IMR-90 (cell line): ENCODE measurements around the gene TMC8. TPM values are rescaled to one million over a fixed set of nuclear protein-coding genes. Genes with fewer than 3 reads are reported as not detected.

Source experiments
- ATAC-seq: fragments of 200-7000 bp; cut with Tn5 transposase; 2 replicates; pipeline ENCODE4 v1.9.1; 2020; ENCODE audit warnings: low read depth, mild to moderate bottlenecking, moderate library complexity
- BruUV-seq: library from RNA; stranded (reverse); fragments of 400-500 nt; replicated peaks from 2 replicates; lab custom pipeline; 2021; lab: Mats Ljungman, UMichigan
- CTCF ChIA-PET: fragments of 300-600 bp; formaldehyde crosslinking; extraction: SDS; loops from one replicate; lab custom pipeline; 2021; ENCODE audit warnings: antibody characterized with exemption; lab: Yijun Ruan, JAX
- POLR2A ChIA-PET: fragments of 300-600 bp; sonication (Branson Sonifier 250); formaldehyde crosslinking; loops from one replicate; lab custom pipeline; 2022; ENCODE audit warnings: antibody characterized with exemption; ENCODE audit not compliant: unreplicated experiment; lab: Charles Lee
- DNase-seq: peaks from one replicate; pipeline ENCODE4 v3.0.0; 2013
- H2AFZ ChIP-seq: replicated peaks from 2 replicates; pipeline ENCODE3; 2013; ENCODE audit warnings: low read length, mild to moderate bottlenecking; ENCODE audit not compliant: poor library complexity
- H2AK5ac ChIP-seq: 2 replicates; pipeline ENCODE4 v1.6.1; 2013; ENCODE audit warnings: low read depth, low read length, inconsistent platforms
- H2AK9ac ChIP-seq: replicated peaks from 2 replicates; pipeline ENCODE3; 2013; ENCODE audit warnings: mild to moderate bottlenecking, low read depth, low read length, moderate library complexity; ENCODE audit not compliant: poor library complexity
- H2BK120ac ChIP-seq: 2 replicates; pipeline ENCODE4 v1.6.1; 2013; ENCODE audit warnings: low read depth, low read length, inconsistent platforms
- H2BK15ac ChIP-seq: 3 replicates; pipeline ENCODE4 v1.6.1; 2013; ENCODE audit warnings: low read depth, low read length, inconsistent platforms
- H2BK20ac ChIP-seq: 2 replicates; pipeline ENCODE4 v1.6.1; 2013; ENCODE audit warnings: low read depth, mild to moderate bottlenecking, inconsistent platforms, low read length, moderate library complexity
- H2BK5ac ChIP-seq: 2 replicates; pipeline ENCODE4 v1.6.1; 2013; ENCODE audit warnings: mild to moderate bottlenecking, low read depth, low read length, inconsistent platforms; ENCODE audit not compliant: poor library complexity, severe bottlenecking
- H3K14ac ChIP-seq: replicated peaks from 2 replicates; pipeline ENCODE4 v1.6.1; 2013; ENCODE audit warnings: low read depth, low read length, inconsistent platforms
- H3K18ac ChIP-seq: 2 replicates; pipeline ENCODE4 v1.6.1; 2013; ENCODE audit warnings: low read depth, low read length, control low read depth
- H3K23ac ChIP-seq: 2 replicates; pipeline ENCODE4 v1.6.1; 2013; ENCODE audit warnings: low read depth, low read length, inconsistent platforms
- H3K27ac ChIP-seq: 2 replicates; pipeline ENCODE4 v1.5.1; 2013; ENCODE audit warnings: mild to moderate bottlenecking, control low read depth, low read length; ENCODE audit not compliant: insufficient read depth
- H3K27me3 ChIP-seq: 2 replicates; pipeline ENCODE4 v1.6.1; 2013; ENCODE audit warnings: low read length; ENCODE audit not compliant: control insufficient read depth, insufficient read depth
- H3K36me3 ChIP-seq: 2 replicates; pipeline ENCODE4 v1.6.1; 2013; ENCODE audit warnings: low read length, mixed read lengths; ENCODE audit not compliant: control insufficient read depth, insufficient read depth
- H3K4ac ChIP-seq: 2 replicates; pipeline ENCODE4 v1.6.1; 2013; ENCODE audit warnings: low read depth, low read length, inconsistent platforms
- H3K4me1 ChIP-seq: 2 replicates; pipeline ENCODE4 v1.6.1; 2013; ENCODE audit warnings: low read length, mixed read lengths; ENCODE audit not compliant: control insufficient read depth, insufficient read depth
- H3K4me2 ChIP-seq: 2 replicates; pipeline ENCODE4 v1.6.1; 2013; ENCODE audit warnings: low read depth, mild to moderate bottlenecking, control low read depth, low read length, moderate library complexity
- H3K4me3 ChIP-seq: 2 replicates; pipeline ENCODE4 v1.5.1; 2013; ENCODE audit warnings: low read depth, mild to moderate bottlenecking, control low read depth, low read length, moderate library complexity; ENCODE audit not compliant: insufficient read depth
- H3K56ac ChIP-seq: 2 replicates; pipeline ENCODE4 v1.6.1; 2013; ENCODE audit warnings: low read length, inconsistent platforms; ENCODE audit not compliant: insufficient read depth; ENCODE audit errors: extremely low read depth
- H3K79me1 ChIP-seq, 2 experiments: 2 replicates each; pipeline ENCODE4 v1.6.1; 2013; ENCODE audit warnings: low read length in 2 of 2, inconsistent platforms in 1 of 2, low read depth in 1 of 2
- H3K9ac ChIP-seq: 2 replicates; pipeline ENCODE4 v1.6.1; 2013; ENCODE audit warnings: low read depth, low read length, control low read depth
- H3K9me1 ChIP-seq: 2 replicates; pipeline ENCODE4 v1.6.1; 2013; ENCODE audit warnings: low read length, inconsistent platforms; ENCODE audit not compliant: insufficient read depth
- H3K9me3 ChIP-seq: 2 replicates; pipeline ENCODE4 v1.6.1; 2013; ENCODE audit warnings: low read length; ENCODE audit not compliant: control insufficient read depth, insufficient read depth
- H4K20me1 ChIP-seq: 2 replicates; pipeline ENCODE4 v1.6.1; 2013; ENCODE audit warnings: low read length, inconsistent platforms; ENCODE audit not compliant: insufficient read depth
- H4K5ac ChIP-seq: 2 replicates; pipeline ENCODE4 v1.6.1; 2013; ENCODE audit warnings: mild to moderate bottlenecking, low read depth, low read length, control low read depth
- H4K8ac ChIP-seq, 2 experiments: 2 replicates each; pipeline ENCODE4 v1.6.1; 2013; ENCODE audit warnings: low read depth in 2 of 2, low read length in 2 of 2, control low read depth in 1 of 2, inconsistent platforms in 1 of 2
- H4K91ac ChIP-seq: 2 replicates; pipeline ENCODE4 v1.6.1; 2013; ENCODE audit warnings: low read depth, low read length, inconsistent platforms; ENCODE audit not compliant: insufficient read depth
- BHLHE40 ChIP-seq: fragments of 150-350 bp; IDR thresholded peaks from 2 replicates; pipeline ENCODE4 v1.6.1; 2016; ENCODE audit warnings: mild to moderate bottlenecking, low read depth, low read length
- CEBPB ChIP-seq: IDR thresholded peaks from 2 replicates; pipeline ENCODE4 v1.6.1; 2012; ENCODE audit warnings: low read depth, low read length, improper control_type of control experiment
- CHD1 ChIP-seq: IDR thresholded peaks from 2 replicates; pipeline ENCODE4 v1.6.1; 2012; ENCODE audit warnings: low read depth, low read length, improper control_type of control experiment
- CTCF ChIP-seq: conservative IDR thresholded peaks from 2 replicates; pipeline ENCODE4 v1.5.1; 2012; ENCODE audit warnings: mild to moderate bottlenecking, low read depth, low read length, improper control_type of control experiment
- ELK1 ChIP-seq: fragments of 150-350 bp; IDR thresholded peaks from 2 replicates; pipeline ENCODE4 v1.6.1; 2016; ENCODE audit warnings: low read depth, mild to moderate bottlenecking, low read length, moderate library complexity, borderline replicate concordance
- FOS ChIP-seq: fragments of 150-350 bp; IDR thresholded peaks from 2 replicates; pipeline ENCODE4 v1.6.1; 2016; ENCODE audit warnings: low read depth, low read length
- MAFK ChIP-seq: IDR thresholded peaks from 2 replicates; pipeline ENCODE4 v1.6.1; 2012; ENCODE audit warnings: low read depth, low read length, improper control_type of control experiment
- MAZ ChIP-seq: IDR thresholded peaks from 2 replicates; pipeline ENCODE4 v1.6.1; 2012; ENCODE audit warnings: low read depth, mild to moderate bottlenecking, low read length, improper control_type of control experiment, moderate library complexity, borderline replicate concordance
- MXI1 ChIP-seq: IDR thresholded peaks from 2 replicates; pipeline ENCODE4 v1.6.1; 2012; ENCODE audit warnings: low read depth, mild to moderate bottlenecking, low read length, moderate library complexity, borderline replicate concordance
- NFE2L2 ChIP-seq: fragments of 150-350 bp; IDR thresholded peaks from 2 replicates; pipeline ENCODE4 v1.6.1; 2016; ENCODE audit warnings: low read depth, mild to moderate bottlenecking, low read length
- POLR2A ChIP-seq: IDR thresholded peaks from 2 replicates; pipeline ENCODE4 v1.6.1; 2012; ENCODE audit warnings: mild to moderate bottlenecking, low read depth, low read length
- RAD21 ChIP-seq: IDR thresholded peaks from 2 replicates; pipeline ENCODE4 v1.6.1; 2012; ENCODE audit warnings: low read length, improper control_type of control experiment
- RCOR1 ChIP-seq: IDR thresholded peaks from 2 replicates; pipeline ENCODE4 v1.6.1; 2012; ENCODE audit warnings: mild to moderate bottlenecking, low read length, improper control_type of control experiment; ENCODE audit not compliant: insufficient replicate concordance
- RFX5 ChIP-seq: IDR thresholded peaks from 2 replicates; pipeline ENCODE4 v1.8.0; 2012; ENCODE audit warnings: low read depth, mild to moderate bottlenecking, low read length, moderate library complexity
- SMC3 ChIP-seq: fragments of 150-350 bp; IDR thresholded peaks from 2 replicates; pipeline ENCODE4 v1.6.1; 2016; ENCODE audit warnings: low read depth, mild to moderate bottlenecking, antibody characterized with exemption, low read length, moderate library complexity
- USF2 ChIP-seq: fragments of 150-350 bp; IDR thresholded peaks from 2 replicates; pipeline ENCODE4 v1.6.1; 2017; ENCODE audit warnings: mild to moderate bottlenecking, antibody characterized with exemption, low read length, low read depth
- WGBS, 2 experiments: methylation state at CpG; one replicate each; pipeline versions ENCODE4 v1.1.5 to v1.1.7; 2013; ENCODE audit warnings: missing lambda C conversion rate in 2 of 2; ENCODE audit not compliant: insufficient read length in 1 of 2; ENCODE audit errors: extremely low coverage in 2 of 2; 5-methylcytosine and 5-hydroxymethylcytosine counted together
- dilution Hi-C: fragments of 300-500 bp; cut with HindIII; formaldehyde crosslinking; loops from one replicate; pipeline ENCODE4 v1.14.3; 2018; ENCODE audit warnings: low sequenced_read_pairs; ENCODE audit not compliant: unreplicated experiment
- in situ Hi-C: fragments of 300-500 bp; cut with MboI; formaldehyde crosslinking; loops from 3 replicates; pipeline ENCODE4 v1.14.3; 2019; ENCODE audit warnings: low sequenced_read_pairs, inconsistent platforms, mixed read lengths
- intact Hi-C: fragments of 100-400 bp; cut with micrococcal nuclease; formaldehyde crosslinking; loops from 2 replicates; pipeline ENCODE4 v1.10.0; 2022
- polyA plus RNA-seq, 3 experiments: library from polyadenylated mRNA; depleted of rRNA; stranded (reverse); fragments of >200 nt; gene quantifications; 2 replicates each; pipeline ENCODE4 v1.2.3, GENCODE V29; 2012; ENCODE audit warnings: low replicate concordance in 1 of 3
- total RNA-seq: library from RNA; depleted of rRNA; stranded (reverse); fragments of >200 nt; gene quantifications from 2 replicates; pipeline ENCODE4 v1.2.3, GENCODE V29; 2012

TMC8 gene
- total and polyA plus RNA-seq, 2 of the 4 experiments (the other 2 are of a cell fraction), result not detected

GRCh38 chr17:78105551-78105950 is 25.0 kb upstream of the TMC8 start:
- Histone ChIP-seq H2AK5ac (no peak overlapping the region), H2AFZ (no peak overlapping the region), H3K4me3 (no peak overlapping the region), H2AK9ac (no peak overlapping the region), H3K9me1 (peaks cover 3% of the 10 kb centered on the region; the same call in 1 of the 2 replicates), H3K27me3 (no peaks in the 10 kb centered on the region), H3K9ac (no peak overlapping the region), H3K56ac (no peak overlapping the region), H4K8ac (no peak overlapping the region), H2BK15ac (no peak overlapping the region), H3K4me1 (no peaks in the 10 kb centered on the region; the same call in 1 of the 2 replicates), H2BK120ac (no peak overlapping the region), H3K27ac (no peak overlapping the region), H2BK5ac (no peak overlapping the region), H3K14ac (no peak overlapping the region), H3K9me3 (no peaks in the 10 kb centered on the region), H4K20me1 (no peaks in the 10 kb centered on the region), H2BK20ac (no peak overlapping the region), H4K91ac (no peak overlapping the region), H3K4ac (no peak overlapping the region), H3K79me1 (no peaks in the 10 kb centered on the region), H3K4me2 (no peak overlapping the region), H4K5ac (no peak overlapping the region), H3K36me3 (peaks cover 22% of the 10 kb centered on the region), H3K18ac (no peak overlapping the region), H3K23ac (no peak overlapping the region)
- dilution Hi-C loops (no loop called here), intact Hi-C loops (no loop called here), in situ Hi-C loops (no loop called here)
- CTCF ChIA-PET, result interaction anchor here (0.7 to 1.4 kb wide), 3 partner anchors 21 to 146 kb away, joined by 3 to 4 read pairs (median 4); no protein-coding TSS in a partner anchor
- peak; percentile 5 for DNase-seq
- TF ChIP-seq POLR2A (no peak), FOS (no peak), RFX5 (no peak), MAZ (no peak), BHLHE40 (no peak), RAD21 (no peak), SMC3 (no peak), MXI1 (no peak), CTCF (no peak), CEBPB (no peak), RCOR1 (no peak), CHD1 (no peak), MAFK (no peak), NFE2L2 (no peak), USF2 (no peak), ELK1 (no peak)
- no CpG with 5 or more reads among the region's 13 CpGs for WGBS, 2 experiments
- BruUV-seq, result no TSS peak
- POLR2A ChIA-PET, result interaction anchor here (0.6 kb wide), 1 partner anchor 419 kb away, joined by 3 read pairs; no protein-coding TSS in a partner anchor
- no peak for ATAC-seq
